HG02970 (cell line): Measurements from ENCODE around the gene CNTNAP5.

Experiments
- ATAC-seq: cut with Tn5 transposase; IDR thresholded peaks from one replicate; pipeline ENCODE4 v1.9.1; 2021; ENCODE audit warnings: mild to moderate bottlenecking, moderate library complexity, moderate number of reproducible peaks; ENCODE audit not compliant: unreplicated experiment, low FRiP score

CNTNAP5 gene

GRCh38 chr2:124649001-124649400 lies 623.9 kb downstream of the CNTNAP5 start:
- ATAC-seq: no peak

- no peak for ATAC-seq
These were observed 627.0 kb downstream of the CNTNAP5 start for GRCh38 chr2:124652099-124652498.

- ATAC-seq: no peak
These were observed 633.3 kb downstream of the CNTNAP5 start for GRCh38 chr2:124658373-124658772.

GRCh38 chr2:124661558-124661957 lies 636.5 kb downstream of the CNTNAP5 start:
- no peak for ATAC-seq

GRCh38 chr2:124662946-124663644 lies 638.0 kb downstream of the CNTNAP5 start:
- no peak for ATAC-seq

DNA sequence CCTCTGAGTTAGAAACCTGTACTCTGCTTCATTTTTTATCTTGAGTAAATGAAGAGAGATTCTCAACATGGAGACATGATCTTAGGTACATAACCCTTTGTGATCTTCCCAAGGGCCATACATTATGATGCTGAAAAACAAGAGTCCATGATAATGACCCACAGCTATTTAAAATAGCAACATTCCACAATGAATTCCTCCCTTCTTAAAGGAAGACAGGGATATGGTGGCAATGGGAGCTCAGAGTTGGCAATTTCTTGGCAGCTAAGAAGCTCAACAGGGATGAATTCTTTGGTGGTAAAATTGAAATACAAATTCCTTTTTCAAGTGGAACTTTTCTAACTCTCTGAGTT lies 638.5 kb downstream of the CNTNAP5 start:
- ATAC-seq: no peak

DNA sequence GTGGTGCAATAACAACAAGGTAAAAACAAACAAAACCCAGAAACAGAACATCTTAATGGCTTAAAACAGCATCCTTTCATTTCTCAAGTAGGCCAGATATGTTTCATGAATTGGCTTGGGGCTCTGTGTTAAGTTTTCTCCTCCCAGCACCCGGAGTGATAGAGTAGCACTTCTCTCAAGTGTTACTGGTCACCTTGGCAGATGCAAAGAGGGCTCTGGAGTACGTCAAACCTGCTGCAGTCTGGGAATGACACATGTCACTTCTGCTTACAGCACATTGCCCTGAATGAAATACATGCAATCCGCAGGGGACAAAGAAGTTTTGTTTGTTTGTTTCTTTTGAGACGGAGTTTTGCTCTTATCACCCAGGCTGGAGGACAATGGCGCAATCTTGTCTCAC lies 639.3 kb downstream of the CNTNAP5 start:
- no peak for ATAC-seq

- ATAC-seq: no peak
These were observed 641.9 kb downstream of the CNTNAP5 start for GRCh38 chr2:124666976-124667375.

DNA sequence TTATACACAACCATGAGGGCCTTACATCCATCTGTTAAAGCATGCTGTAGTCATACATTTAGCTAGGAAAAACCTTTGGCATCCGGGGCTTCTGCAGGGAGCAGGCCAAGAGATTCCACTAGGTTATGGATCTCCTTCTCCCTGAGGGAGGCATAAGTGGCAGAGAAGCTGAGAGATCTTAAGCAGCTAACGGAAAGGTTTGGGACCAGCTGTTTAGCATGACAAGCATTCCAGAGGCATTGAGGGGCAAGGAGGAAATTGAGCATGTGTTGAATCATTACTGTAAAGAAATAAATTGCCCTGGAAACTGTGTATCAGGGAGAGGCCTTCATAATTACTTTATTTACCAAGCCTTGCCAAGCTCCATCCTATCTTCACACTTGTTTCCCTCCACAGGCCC lies 643.1 kb downstream of the CNTNAP5 start:
- no peak for ATAC-seq

DNA sequence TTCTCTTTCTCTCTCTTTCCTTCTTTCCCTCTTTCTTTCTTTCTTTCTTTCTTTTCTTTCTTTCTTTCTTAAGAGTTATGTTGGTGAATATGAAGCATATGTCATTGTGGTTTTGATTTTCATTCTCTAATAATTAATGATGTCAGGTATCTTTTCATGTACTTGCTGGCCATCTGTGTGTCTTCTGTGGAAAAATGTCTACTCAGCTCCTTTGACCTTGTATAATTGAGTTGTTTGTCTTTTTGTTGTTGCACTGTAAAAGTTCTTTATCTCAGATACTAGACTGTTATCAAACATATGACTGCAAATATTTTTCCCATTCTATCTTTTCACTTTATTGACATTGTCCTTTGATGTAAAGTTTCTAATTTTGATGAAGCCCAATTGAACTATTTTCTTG lies 645.1 kb downstream of the CNTNAP5 start:
- no peak for ATAC-seq

DNA sequence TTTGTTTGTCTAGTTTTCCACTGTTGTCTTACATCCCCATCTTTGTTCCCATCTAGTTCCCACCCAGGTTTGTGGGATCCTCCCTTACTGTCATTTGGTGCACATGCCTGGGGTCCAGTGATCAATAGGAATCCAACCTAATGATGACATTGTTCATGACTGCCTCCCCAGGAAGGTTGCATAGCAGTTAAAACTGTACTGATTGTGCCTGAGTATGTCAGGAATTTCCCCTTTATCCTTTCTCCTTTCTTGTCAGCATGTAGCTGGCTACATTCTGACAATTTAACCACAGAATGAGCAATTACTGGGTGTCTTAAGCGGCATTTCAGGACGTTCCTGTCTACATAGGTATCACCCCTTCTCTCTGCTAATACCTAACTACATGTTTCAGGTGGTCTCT lies 653.0 kb downstream of the CNTNAP5 start:
- ATAC-seq: no peak

DNA sequence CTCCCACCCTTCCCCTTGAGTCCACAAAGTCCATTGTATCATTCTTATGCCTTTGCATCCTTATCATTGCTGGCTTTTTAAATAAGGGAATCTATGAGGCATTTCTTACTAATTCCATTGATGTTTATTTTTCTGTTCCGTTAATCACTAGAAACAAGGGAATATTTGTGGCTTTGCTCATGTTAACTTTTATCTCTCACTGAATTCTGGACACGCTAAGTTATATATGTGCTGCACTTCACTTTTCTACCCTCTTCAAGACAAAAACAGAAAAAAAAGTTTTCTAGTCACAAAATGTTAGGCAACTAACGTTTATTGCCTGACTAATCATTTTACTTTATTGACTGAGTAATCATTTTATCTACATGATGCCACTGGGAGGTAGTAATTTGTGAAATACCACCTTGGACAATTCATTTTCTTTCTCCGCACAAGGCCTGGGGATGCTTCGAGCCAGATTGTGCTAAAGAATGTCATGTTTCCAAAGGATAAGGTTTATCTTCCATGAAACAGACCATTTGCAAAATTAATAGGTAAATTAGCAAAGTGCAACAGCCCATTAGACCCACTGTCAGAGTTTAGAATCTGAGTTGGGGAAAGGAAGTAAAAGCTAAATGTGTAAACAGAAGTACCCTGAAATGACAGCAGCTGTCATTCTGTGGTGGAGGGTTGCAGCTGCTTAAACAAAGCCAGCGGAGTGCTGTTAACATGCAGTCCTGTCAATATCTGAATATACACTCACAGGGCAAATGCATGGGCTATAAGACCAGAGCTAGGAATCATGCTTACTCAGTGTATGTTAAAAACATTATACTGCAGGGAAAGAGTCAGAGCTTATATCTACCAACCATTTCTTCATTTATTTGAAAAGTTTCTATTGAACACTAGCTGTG lies 658.7 kb downstream of the CNTNAP5 start:
- ATAC-seq: no peak

GRCh38 chr2:124689348-124689747 lies 664.3 kb downstream of the CNTNAP5 start:
- ATAC-seq: no peak

GRCh38 chr2:124692216-124692615 lies 667.1 kb downstream of the CNTNAP5 start:
- ATAC-seq: no peak

DNA sequence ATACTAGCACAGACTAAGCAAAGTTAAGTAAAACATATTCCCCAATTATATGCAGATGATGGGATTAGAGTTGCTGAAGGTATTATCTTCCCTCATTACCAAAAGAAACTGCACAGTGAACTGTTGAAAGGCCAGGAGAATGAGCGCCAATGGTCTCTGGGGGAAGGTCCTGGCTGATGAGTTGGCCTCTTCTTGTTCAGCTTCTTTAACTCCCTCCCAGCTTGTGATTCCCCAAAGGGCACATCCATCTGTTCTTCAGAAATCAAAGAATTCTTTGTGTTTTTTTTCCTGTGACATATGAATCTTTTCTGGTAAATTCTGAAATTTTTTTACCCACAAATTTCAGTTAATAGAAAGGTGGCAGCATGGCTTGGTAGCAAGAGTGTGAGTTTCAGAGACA lies 667.6 kb downstream of the CNTNAP5 start:
- no peak for ATAC-seq

DNA sequence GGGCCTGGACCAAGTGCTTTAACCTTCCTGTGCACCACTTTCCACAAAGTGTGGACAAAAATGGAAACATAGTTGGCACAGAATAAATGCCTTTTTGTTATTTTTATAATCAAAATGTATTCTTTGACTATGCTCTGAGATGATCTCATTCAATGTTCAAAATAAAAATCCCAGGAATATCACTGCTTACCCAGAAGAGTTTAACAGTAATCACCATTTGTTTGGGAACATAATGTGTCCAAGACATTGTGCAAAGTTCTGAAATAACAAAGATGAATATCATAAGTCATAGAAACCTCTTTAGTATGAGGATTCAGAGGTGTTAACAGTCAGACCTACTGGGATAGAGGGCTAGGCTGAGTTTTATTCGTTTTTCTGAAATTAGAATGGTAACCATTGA lies 668.1 kb downstream of the CNTNAP5 start:
- no peak for ATAC-seq

- no peak for ATAC-seq
These were observed 674.0 kb downstream of the CNTNAP5 start for GRCh38 chr2:124698979-124699565.

DNA sequence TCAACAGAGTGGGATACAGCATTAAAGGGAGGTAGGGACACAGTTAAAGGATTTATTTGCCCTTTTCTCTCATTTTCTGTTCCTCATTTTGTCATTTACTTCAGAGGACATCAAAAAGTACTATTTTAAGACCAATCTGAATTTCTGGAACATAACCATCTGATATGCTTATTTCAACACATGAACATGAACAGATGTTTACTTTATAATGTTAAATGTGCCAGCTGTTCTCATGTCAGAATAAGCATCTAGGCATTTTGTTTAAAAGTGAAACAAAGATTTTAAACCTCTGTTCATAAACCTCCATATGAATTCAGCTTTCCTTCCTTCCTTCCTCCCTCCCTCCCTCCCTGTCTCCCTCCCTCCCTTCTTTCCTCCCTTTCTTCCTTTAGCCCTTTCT lies 677.7 kb downstream of the CNTNAP5 start:
- ATAC-seq: no peak

DNA sequence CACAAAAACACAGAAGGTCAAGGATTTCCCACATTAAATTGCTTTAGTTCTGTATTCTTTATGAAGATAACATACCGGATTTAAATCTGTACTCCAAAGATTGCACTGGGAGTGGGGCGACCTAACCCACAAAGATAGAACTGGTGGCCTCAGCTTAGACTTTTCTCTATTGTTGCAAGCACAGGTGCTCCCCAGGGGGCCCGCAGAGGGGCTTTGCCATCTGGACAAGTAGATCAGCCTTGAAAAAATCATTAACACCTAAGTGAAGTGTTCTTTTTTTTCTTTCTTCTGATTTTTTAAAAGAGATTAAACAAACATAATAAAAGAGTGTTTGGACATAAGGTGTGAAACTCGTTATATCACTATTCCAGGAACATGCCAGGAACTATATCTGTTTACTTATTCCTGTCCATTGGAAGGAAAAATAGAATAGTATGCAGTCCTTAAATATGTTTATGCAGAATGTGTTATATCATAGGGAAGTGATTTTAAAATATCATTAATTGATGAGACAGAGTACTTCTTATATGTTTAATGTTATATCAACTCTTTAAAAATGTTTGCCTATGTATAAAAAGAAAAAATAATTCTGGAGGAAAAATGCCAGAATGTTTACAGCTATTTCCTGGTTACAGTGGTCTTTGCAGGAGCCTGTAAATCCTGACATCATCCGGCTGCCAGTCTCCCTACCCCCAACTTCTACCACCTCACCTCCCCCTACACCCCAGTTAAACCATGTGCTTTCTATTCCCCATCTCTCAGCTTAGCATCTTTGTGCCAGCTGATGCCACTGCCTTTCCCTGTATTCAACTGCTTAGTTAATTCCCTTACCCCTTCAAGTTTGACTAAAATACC lies 679.2 kb downstream of the CNTNAP5 start:
- no peak for ATAC-seq

GRCh38 chr2:124708661-124709060 lies 683.6 kb downstream of the CNTNAP5 start:
- ATAC-seq: no peak

DNA sequence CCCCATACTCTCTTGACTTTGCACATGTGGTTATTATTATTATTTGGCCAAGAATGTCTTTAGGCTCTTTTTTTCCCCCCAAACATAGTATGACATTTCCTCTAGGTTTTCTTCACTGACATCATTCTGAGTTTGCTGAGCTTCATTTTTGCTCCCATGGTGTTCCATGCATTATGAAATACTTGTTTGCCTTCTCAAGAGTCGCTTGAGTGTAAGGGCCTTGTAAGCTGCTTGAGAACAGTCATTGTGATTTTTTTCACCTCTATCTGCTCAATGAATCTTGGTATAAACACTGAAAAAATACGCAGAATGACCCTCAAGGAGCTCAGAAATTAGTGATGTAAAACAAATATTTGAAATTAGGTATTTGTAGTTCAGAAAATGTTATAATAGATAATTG lies 688.9 kb downstream of the CNTNAP5 start:
- ATAC-seq: no peak
